Transverse colon (tissue), 4 donors: ENCODE measurements around the gene CRAT. TPM values are rescaled to one million over a fixed set of nuclear protein-coding genes. Genes with fewer than 3 reads are reported as not detected.

ENCODE experiments used
- DNase-seq: peaks from one replicate; pipeline ENCODE4 v3.0.0-alpha.2; 2019
- H3K27ac ChIP-seq, 4 donors: fragments of 200-600 bp; sonication (generic); 2 replicates each; pipeline ENCODE4 v1.5.1; 2016 to 2018; ENCODE audit warnings: inconsistent platforms in 4 of 4
- H3K27me3 ChIP-seq: fragments of 200-600 bp; sonication (generic); 2 replicates; pipeline ENCODE4 v1.5.1; 2017; ENCODE audit warnings: inconsistent platforms
- H3K36me3 ChIP-seq, 4 donors: fragments of 200-600 bp; sonication (generic); 2 replicates each; pipeline ENCODE4 v1.5.1; 2017 to 2019; ENCODE audit warnings: inconsistent platforms in 4 of 4
- H3K4me1 ChIP-seq, 4 donors: fragments of 200-600 bp; sonication (generic); 2 replicates each; pipeline ENCODE4 v1.5.1; 2017 to 2020; ENCODE audit warnings: inconsistent platforms in 4 of 4
- H3K4me3 ChIP-seq, 4 donors: fragments of 200-600 bp; sonication (generic); 1 replicate in 1 of 4; 2 replicates in 3 of 4; pipeline versions ENCODE4 v1.5.1 to v1.6.1; 2017 to 2019; ENCODE audit warnings: inconsistent platforms in 4 of 4
- H3K9me3 ChIP-seq, 2 donors: fragments of 200-600 bp; sonication (generic); 2 replicates each; pipeline ENCODE4 v1.5.1; 2017 to 2019; ENCODE audit warnings: inconsistent platforms in 2 of 2
- EP300 ChIP-seq: sonication (generic); formaldehyde crosslinking; IDR thresholded peaks from one replicate; pipeline ENCODE4 v1.6.1; 2017; ENCODE audit warnings: antibody characterized with exemption, low read depth
- POLR2A ChIP-seq: fragments of 450-650 bp; IDR thresholded peaks from one replicate; pipeline ENCODE4 v1.6.1; 2016; ENCODE audit warnings: antibody characterized with exemption, mild to moderate bottlenecking, moderate library complexity
- POLR2AphosphoS5 ChIP-seq, 3 donors: sonication (generic); formaldehyde crosslinking; IDR thresholded peaks; one replicate each; pipeline ENCODE4 v1.6.1; 2016; ENCODE audit warnings: antibody characterized with exemption in 3 of 3
- WGBS, 2 donors: methylation state at CpG; one replicate each; pipeline ENCODE4 v1.1.5; 2018; ENCODE audit warnings: low coverage in 1 of 2; 5-methylcytosine and 5-hydroxymethylcytosine counted together
- in situ Hi-C, 4 donors: fragments of 200-750 bp; cut with MboI; loops; one replicate each; pipeline versions ENCODE4 v1.15.0 to v1.15.1; 2017; ENCODE audit warnings: low sequenced_read_pairs in 3 of 4, low pct_ligation_motif_present in 1 of 4, low pct_unique_long_range_greater_than_20kb in 1 of 4
- intact Hi-C: fragments of 100-400 bp; cut with DNase I; formaldehyde crosslinking; loops from one replicate; pipeline ENCODE4 v1.15.1; 2023; ENCODE audit warnings: low total_unique reads
- total RNA-seq, 4 donors: library from RNA; depleted of rRNA; stranded (reverse); fragments of >200 nt; gene quantifications; one replicate each; pipeline ENCODE4 v1.1.0, GENCODE V29; 2016
- TF ChIP-seq, protein P1 (sequence below), 5 experiments: fragments of 200-600 bp in 3 of 5; fragments of 450-650 bp in 2 of 5; sonication (generic) in 3 of 5; IDR thresholded peaks; 1 replicate in 2 of 5; 2 replicates in 3 of 5; pipeline ENCODE4 v1.5.1; 2016 to 2017; ENCODE audit warnings: antibody characterized with exemption in 5 of 5, inconsistent platforms in 3 of 5, mild to moderate bottlenecking in 2 of 5, moderate library complexity in 1 of 5

The CRAT gene
- total RNA-seq, 4 donors from 2014 or later = 124 to 161 (median 136) TPM

DNA sequence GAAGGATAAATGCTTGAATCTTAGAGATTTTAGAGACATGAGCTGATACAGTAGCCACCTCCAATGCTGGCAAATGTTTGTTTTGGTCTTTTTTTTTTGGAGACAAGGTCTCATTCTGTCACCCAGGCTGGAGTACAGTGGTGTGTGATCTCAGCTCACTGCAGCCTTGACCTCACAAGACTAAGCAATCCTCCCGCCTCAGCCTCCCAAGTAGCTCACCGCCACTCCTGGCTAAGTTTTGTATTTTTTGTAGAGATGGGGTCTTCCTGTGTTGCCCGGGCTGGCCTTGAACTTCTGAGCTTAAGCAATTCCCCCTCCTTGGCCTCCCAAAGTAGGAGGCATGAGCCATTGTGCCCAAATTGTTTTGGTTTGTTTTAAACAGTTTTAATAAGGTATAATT lies 36.5 kb downstream of the CRAT start:
- H3K36me3 ChIP-seq = no peaks in the 10 kb centered on the region
- TF ChIP-seq, protein P1, sequence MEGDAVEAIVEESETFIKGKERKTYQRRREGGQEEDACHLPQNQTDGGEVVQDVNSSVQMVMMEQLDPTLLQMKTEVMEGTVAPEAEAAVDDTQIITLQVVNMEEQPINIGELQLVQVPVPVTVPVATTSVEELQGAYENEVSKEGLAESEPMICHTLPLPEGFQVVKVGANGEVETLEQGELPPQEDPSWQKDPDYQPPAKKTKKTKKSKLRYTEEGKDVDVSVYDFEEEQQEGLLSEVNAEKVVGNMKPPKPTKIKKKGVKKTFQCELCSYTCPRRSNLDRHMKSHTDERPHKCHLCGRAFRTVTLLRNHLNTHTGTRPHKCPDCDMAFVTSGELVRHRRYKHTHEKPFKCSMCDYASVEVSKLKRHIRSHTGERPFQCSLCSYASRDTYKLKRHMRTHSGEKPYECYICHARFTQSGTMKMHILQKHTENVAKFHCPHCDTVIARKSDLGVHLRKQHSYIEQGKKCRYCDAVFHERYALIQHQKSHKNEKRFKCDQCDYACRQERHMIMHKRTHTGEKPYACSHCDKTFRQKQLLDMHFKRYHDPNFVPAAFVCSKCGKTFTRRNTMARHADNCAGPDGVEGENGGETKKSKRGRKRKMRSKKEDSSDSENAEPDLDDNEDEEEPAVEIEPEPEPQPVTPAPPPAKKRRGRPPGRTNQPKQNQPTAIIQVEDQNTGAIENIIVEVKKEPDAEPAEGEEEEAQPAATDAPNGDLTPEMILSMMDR (IDR thresholded peaks at IDR 0.05) = no peak
- TF ChIP-seq POLR2A (no peak), EP300 (no peak), POLR2AphosphoS5 (IDR thresholded peaks at IDR 0.05) (no peak)
- H3K9me3 ChIP-seq = no peaks in the 10 kb centered on the region
- peaks cover 0 to 34% (median 17%) of the 10 kb centered on the region in 4 donors for H3K4me1 ChIP-seq
- peak overlapping the region in 1 of 4 donors; percentile 3 for H3K27ac ChIP-seq
- no peaks in the 10 kb centered on the region for H3K27me3 ChIP-seq
- H3K4me3 ChIP-seq = no peak overlapping the region
- in situ Hi-C loops = no loop called here
- DNase-seq = no peak
- 86 to 88% methylated on average over 3 of the region's 3 CpGs for WGBS, 2 donors
- intact Hi-C loops = no loop called here

DNA sequence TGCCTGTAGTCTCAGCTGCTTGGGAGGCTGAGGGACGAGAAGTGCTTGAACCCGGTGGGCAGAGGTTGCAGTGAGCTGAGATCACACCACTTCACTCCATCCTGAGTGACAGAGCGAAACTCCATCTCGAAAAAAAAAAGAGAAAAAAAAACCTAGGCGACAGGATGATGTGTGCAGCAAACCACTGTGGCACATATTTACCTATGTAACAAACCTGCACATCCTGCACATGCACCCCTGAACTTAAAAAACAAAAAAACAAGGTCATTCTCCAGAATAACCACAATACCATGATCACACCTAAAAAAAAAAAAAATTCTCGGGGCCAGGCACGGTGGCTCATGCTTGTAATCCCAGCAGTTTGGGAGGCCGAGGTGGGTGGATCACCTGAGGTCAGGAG lies 37.2 kb downstream of the CRAT start:
- WGBS, 2 donors = 77 to 81% methylated on average over 5 to 8 of the region's 8 CpGs
- no peak for TF ChIP-seq POLR2A
- TF ChIP-seq, protein P1 (IDR thresholded peaks at IDR 0.05) = no peak
- no peak for TF ChIP-seq POLR2AphosphoS5 (IDR thresholded peaks at IDR 0.05)
- TF ChIP-seq EP300 = no peak
- peaks cover 0 to 6% (median 1%) of the 10 kb centered on the region in 4 donors for H3K36me3 ChIP-seq
- no peak overlapping the region for H3K27ac ChIP-seq
- H3K9me3 ChIP-seq = no peaks in the 10 kb centered on the region
- intact Hi-C loops = no loop called here
- DNase-seq = no peak
- in situ Hi-C loops = no loop called here
- H3K27me3 ChIP-seq = no peaks in the 10 kb centered on the region
- H3K4me3 ChIP-seq = no peak overlapping the region
- peaks cover 0 to 28% (median 14%) of the 10 kb centered on the region in 4 donors for H3K4me1 ChIP-seq

DNA sequence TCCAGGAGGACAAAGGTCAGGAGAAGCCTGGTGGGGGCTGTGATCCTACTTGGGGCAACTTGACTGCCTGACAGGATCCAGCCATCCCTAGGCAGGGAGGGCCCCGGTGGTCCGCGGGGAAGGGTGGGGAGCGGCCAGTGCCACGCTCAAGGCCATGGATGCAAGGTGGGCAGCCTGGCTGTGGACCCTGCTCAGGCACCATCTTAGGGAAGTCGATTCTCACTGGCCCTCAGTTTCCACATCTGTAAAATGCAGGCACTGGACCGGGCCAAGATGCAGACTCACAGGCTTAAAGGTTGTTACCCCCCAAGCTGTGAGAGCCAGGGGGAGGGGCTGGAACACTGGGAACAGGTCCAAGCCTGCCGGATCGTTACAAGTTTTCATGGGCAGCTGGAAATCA lies 38.4 kb downstream of the CRAT start:
- intact Hi-C loops = no loop called here
- peaks cover 0 to 14% (median 5%) of the 10 kb centered on the region in 4 donors for H3K36me3 ChIP-seq
- in situ Hi-C loops = no loop called here
- no peak for TF ChIP-seq POLR2A
- TF ChIP-seq POLR2AphosphoS5 (IDR thresholded peaks at IDR 0.05) = no peak
- no peak for TF ChIP-seq EP300
- TF ChIP-seq, protein P1 (IDR thresholded peaks at IDR 0.05) = no peak
- no peaks in the 10 kb centered on the region for H3K9me3 ChIP-seq
- 58 to 70% methylated on average over 5 to 9 of the region's 9 CpGs for WGBS, 2 donors
- no peak overlapping the region for H3K4me3 ChIP-seq
- no peak for DNase-seq
- no peaks in the 10 kb centered on the region for H3K27me3 ChIP-seq
- peaks cover 0 to 17% (median 8%) of the 10 kb centered on the region in 4 donors for H3K4me1 ChIP-seq
- no peak overlapping the region for H3K27ac ChIP-seq

DNA sequence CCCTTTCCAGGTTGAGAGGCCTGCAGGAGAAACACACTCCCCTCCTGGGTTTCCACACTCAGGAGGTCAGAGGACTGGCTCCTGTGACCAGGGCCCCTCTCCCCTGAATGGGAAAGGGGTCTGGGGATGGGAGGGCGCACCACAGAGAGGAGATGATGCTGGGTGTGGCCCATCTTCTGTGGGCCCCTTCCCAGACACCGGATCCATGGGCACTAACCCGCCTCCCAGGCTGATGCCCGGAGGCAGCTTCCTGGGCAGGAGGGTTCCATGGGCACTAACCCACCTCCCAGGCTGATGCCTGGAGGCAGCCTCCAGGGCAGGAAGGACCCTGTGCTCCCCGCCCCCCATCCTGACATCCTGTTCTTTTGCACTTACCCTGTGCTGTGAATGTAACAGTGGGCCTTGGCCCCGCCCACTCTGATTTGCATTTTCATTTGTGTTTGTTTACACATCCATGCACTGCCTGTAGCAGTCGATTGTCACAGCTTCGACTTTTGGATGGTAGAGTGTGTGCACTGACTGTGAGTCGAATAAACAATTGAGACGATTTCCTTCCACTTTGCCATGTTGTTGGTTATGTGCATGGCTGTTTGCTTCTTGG lies 39.0 kb downstream of the CRAT start:
- H3K9me3 ChIP-seq = no peaks in the 10 kb centered on the region
- H3K36me3 ChIP-seq = peaks cover 0 to 14% (median 6%) of the 10 kb centered on the region in 4 donors
- intact Hi-C loops = no loop called here
- no peaks in the 10 kb centered on the region for H3K27me3 ChIP-seq
- no peak overlapping the region for H3K27ac ChIP-seq
- TF ChIP-seq EP300 = no peak
- peak; percentile 39 for DNase-seq
- H3K4me1 ChIP-seq = peaks cover 0 to 11% (median 4%) of the 10 kb centered on the region in 4 donors
- in situ Hi-C loops = no loop called here
- WGBS, 2 donors = 65 to 74% methylated on average over 6 to 9 of the region's 10 CpGs
- no peak overlapping the region for H3K4me3 ChIP-seq
